Measurements from ENCODE around the gene CLTCL1.

- TF ChIP-seq FOXM1 (IDR thresholded peaks at IDR 0.05; ENCODE audit: borderline replicate concordance): no peak
- TF ChIP-seq LEF1 (IDR thresholded peaks at IDR 0.05; ENCODE audit: borderline replicate concordance): no peak
- no peak for TF ChIP-seq BHLHE40 (IDR thresholded peaks at IDR 0.05; ENCODE audit: borderline replicate concordance)
- TF ChIP-seq ZNF384 (IDR thresholded peaks at IDR 0.05): no peak
- TF ChIP-seq TARDBP (IDR thresholded peaks at IDR 0.05): no peak
Observed at GRCh38 chr22:19129871-19130270, 161.6 kb downstream of the CLTCL1 start.

Measured in HEK293T (cell line).